ES-I3 (cell line): Measurements from ENCODE around the gene PDLIM7.

Experiments used
- H3K36me3 ChIP-seq: 2 replicates; pipeline ENCODE4 v1.6.1; 2013; ENCODE audit warnings: mild to moderate bottlenecking, low read length, control low read depth, moderate library complexity; ENCODE audit not compliant: insufficient read depth
- H3K4me1 ChIP-seq: 2 replicates; pipeline ENCODE4 v1.6.1; 2013; ENCODE audit warnings: mild to moderate bottlenecking, control low read depth, low read length; ENCODE audit not compliant: insufficient read depth
- H3K9ac ChIP-seq: 2 replicates; pipeline ENCODE4 v1.6.1; 2013; ENCODE audit warnings: low read depth, mild to moderate bottlenecking, low read length, moderate library complexity
- H3K9me3 ChIP-seq: 2 replicates; pipeline ENCODE4 v1.6.1; 2013; ENCODE audit warnings: mild to moderate bottlenecking, low read length, moderate library complexity; ENCODE audit not compliant: control insufficient read depth, insufficient read depth

The PDLIM7 gene

DNA sequence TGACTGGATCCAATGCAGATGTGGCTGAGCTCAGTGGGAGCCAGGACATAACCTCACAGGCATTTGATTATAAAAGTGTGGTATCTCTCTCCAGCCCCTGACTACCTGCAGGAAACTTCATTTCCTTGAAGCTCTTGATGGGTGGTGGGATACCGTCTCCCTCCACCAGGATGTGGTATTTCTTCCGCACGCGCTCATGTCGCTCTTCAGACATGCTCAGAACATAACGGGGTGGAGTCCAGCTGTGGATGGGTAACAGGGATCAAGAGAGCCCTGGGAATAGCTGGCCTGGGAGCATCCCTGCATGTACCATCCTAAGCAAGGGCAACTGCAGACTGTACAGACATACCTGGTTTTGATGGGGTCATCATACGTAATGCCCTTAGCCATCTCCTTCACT is 18.2 kb upstream of the PDLIM7 start:
- no peaks in the 10 kb centered on the region; the same call in 1 of the 2 replicates for H3K4me1 ChIP-seq
- peaks cover 16% of the 10 kb centered on the region for H3K36me3 ChIP-seq
- no peak overlapping the region for H3K9ac ChIP-seq
- no peaks in the 10 kb centered on the region for H3K9me3 ChIP-seq

DNA sequence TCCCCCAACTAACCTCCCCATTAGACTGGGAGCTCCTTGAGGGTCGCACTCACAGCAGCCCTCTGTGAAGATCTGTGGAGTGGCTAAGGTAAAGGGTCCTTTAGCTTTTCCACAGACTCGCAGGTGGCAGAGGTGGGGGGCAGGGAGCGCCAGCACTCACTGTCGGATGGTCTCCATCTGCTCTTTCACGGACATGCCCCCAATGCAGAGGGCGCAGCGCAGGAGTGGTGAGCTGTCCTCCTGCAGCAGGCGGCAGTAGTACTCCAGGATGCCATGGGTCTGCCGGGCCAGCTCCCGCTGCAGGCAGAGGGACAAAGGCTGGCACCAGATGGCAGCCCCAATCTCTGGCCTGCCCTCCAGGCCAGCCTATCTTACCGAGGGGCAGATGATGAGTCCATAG is 17.1 kb upstream of the PDLIM7 start:
- peaks cover 17% of the 10 kb centered on the region for H3K36me3 ChIP-seq
- peaks cover 7% of the 10 kb centered on the region; the same call in 1 of the 2 replicates for H3K4me1 ChIP-seq
- no peak overlapping the region for H3K9ac ChIP-seq
- H3K9me3 ChIP-seq, result no peaks in the 10 kb centered on the region

DNA sequence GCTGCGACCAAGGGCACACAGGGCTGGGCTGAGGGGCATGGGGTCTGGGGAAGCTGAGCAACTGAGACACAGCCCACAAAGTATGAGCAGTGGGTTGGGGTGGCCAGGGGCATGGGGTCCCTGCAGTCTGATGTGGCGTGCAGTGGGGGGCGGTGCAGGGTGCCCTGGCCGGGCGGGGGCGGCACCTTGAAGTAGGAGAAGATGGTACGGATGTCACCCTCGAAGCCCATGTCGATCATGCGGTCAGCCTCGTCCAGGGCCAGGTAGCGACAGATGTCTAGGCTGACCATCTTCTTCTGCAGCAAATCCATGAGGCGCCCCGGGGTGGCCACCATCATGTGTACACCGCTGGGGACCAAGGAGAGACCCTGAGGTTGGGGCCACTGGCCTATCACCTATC is 16.1 kb upstream of the PDLIM7 start:
- Histone ChIP-seq H3K9me3 (no peaks in the 10 kb centered on the region), H3K36me3 (peaks cover 17% of the 10 kb centered on the region), H3K4me1 (peaks cover 16% of the 10 kb centered on the region; the same call in 1 of the 2 replicates), H3K9ac (no peak overlapping the region)

DNA sequence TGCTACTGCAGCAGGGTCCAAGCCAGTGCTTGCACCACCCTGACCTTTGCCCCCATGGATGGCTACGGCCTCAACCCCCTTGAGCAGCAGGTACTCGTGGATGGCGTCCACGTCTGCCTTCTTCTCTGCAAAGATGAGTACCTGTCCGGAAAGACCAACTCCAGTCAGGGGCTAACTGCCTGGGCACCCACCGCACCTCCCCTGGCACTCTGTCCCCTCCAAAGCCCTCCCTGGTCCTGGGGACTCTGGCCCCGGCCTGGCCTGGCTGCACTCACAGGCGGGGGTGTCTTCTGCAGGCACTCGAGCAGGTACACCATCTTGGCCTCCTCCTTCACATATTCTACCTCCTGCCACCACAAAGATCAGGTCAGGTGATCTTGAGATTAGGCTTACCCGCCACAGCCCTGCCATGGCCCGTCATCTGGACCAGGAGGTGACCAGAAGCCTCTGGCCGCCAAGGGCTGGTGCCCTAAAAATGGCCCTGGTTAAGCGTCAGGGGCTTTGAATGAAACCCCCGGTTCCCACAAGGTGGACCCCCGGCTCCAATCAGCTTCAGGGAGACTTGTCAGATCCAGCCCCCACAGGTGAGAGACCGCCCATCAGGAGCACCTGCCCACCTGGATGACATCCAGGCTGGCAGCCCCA is 15.5 kb upstream of the PDLIM7 start:
- H3K4me1 ChIP-seq, result peaks cover 16% of the 10 kb centered on the region; the same call in 1 of the 2 replicates
- no peak overlapping the region for H3K9ac ChIP-seq
- H3K9me3 ChIP-seq, result no peaks in the 10 kb centered on the region
- H3K36me3 ChIP-seq, result peaks cover 17% of the 10 kb centered on the region

DNA sequence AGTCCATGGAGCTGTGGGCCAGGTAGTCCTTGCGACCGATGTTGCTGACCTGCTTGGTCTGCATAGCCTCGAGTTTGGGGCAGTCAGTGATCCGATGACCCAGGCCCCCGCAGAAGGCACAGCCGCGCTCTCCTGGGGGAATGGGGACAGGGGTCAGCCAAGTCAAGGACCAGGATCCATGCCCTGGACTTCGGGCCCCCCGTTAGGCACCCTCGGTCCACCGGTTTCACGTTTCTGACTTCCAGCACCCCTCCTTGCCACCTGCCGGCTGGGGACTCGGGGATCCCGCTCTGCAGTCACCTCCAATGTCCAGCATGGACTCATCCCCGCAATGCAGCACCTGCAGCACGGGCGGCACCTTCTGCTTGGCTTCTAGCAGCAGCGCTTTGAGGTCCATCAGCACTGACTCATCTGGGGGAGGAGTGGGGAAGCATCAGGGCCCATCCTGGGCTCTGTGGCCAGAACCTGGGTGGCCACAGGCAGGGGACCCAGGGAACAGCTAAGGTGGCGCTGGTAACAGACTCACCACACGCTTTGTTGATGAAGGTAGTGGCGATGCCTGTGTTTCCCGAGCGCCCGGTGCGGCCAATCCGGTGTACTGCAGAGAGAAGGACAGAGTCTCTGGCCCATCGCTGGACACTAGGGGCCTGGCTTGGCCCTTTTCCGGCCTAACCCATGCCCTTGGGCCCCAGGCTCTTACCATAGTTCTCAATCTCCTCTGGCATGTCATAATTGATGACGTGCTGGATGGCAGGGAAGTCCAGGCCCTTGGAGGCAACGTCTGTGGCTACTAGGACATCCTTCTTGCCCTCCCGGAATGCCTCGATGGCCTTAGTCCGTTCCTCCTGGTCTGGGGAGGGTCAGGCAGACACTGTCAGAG is 14.6 kb upstream of the PDLIM7 start:
- no peak overlapping the region for H3K9ac ChIP-seq
- H3K4me1 ChIP-seq, result peaks cover 16% of the 10 kb centered on the region; the same call in 1 of the 2 replicates
- no peaks in the 10 kb centered on the region for H3K9me3 ChIP-seq
- peaks cover 17% of the 10 kb centered on the region for H3K36me3 ChIP-seq

DNA sequence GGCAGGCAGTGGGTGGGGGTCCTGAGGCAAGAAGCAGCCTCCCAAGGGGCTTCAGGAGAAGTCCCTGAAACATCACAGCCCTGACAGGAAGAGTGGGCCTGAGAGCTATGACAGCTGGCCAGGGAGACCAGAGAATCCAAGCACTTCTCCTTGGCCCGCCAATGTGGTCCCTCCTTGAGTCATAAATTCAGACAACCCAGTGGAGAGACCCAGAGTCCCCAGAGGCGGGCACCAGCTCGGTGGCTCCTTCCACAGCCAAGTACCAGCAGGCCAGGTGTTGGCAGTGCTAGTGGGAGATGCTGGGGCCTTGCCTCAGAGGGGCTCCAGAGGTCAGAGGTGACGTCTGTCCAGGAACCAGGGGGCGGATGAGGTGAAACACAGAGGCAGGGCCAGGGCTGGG is 13.8 kb upstream of the PDLIM7 start:
- Histone ChIP-seq H3K9ac (no peak overlapping the region), H3K9me3 (no peaks in the 10 kb centered on the region), H3K36me3 (peaks cover 17% of the 10 kb centered on the region), H3K4me1 (peaks cover 16% of the 10 kb centered on the region; the same call in 1 of the 2 replicates)

DNA sequence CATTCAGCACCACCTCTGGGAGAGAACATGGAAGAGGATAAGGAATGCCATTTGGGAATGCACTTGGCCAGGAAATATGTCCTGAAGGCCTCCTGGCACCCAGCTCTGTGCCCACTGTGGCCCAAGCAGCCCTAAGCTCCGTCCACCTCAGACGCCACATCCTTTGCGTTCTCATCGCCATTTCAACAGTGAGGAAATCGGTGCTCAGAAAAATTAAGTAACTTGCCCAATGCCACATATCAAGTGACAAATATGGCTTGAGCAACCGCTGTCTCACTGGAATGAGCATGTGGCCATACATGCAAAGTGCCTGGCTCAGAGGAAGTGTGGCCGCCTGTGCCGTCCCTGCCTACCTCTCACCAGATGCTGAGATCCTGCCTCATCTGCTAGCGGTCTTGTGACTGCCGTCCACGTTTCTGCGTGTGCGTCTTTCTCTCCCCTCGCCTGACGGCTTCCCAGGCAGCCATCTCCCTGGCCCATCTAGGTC is 13.2 kb upstream of the PDLIM7 start:
- Histone ChIP-seq H3K36me3 (peaks cover 16% of the 10 kb centered on the region), H3K9ac (no peak overlapping the region), H3K9me3 (no peaks in the 10 kb centered on the region), H3K4me1 (peaks cover 16% of the 10 kb centered on the region; the same call in 1 of the 2 replicates)

DNA sequence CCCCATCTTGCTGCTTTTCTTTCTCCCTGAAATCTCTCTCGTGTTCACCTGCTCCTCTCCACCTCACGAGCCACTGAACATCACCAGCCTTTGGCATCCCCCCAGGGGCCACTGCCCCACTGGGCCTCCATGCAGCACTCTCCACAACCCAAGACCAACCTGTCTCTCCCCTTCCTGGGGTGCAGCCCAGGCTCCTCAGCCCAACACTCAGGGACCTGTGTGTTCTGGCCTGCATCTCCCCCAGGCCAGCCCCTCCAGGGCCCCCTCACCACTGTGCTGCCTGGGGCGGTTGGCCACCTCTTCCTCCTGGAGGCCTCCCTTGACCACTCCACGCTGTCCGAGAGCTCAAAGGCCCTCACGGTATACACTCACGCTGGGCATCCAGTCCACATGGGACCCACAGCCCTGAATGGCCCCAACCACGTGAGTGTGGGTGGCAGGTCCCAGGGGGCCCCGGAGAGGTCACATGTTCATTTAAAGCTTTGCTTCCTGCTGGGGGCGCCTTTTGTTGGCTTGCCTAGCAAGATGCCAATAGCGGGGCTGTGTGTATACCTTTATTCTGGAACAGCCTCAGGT is 12.7 kb upstream of the PDLIM7 start:
- Histone ChIP-seq H3K36me3 (peaks cover 10% of the 10 kb centered on the region), H3K4me1 (peaks cover 16% of the 10 kb centered on the region; the same call in 1 of the 2 replicates), H3K9me3 (no peaks in the 10 kb centered on the region), H3K9ac (no peak overlapping the region)

DNA sequence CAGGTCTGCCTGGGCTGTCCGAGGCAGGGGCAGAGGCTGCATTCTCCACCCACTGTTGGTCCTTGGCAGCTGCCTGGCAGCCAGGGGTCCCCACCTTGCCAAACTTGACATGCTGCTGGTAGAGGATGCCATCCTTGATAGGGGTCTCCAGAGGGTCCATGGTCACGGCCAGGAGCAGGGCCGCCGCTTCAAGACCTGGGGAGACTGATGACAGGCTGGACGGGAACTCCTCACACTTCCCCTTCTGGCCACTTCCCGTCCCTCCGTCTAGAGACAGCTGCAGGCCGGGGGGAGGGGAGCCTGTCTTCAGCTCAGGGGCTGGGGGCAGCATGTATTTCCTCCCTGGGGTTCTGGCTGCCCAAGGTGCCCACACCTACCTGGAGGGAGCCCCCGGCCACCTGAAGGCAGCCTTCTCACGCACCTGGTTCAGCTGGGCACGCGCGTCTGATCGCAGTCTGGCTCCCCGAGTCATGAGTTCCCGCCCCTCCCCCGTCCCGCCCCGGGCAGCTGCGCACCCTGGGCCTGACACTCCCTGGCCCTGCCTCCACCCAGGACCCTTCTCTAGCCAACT is 12.1 kb upstream of the PDLIM7 start, which contains the start of gene DOK3:
Gene DOK3 (minus strand): TSS at position 446 of the 571 bp plus-strand sequence. CDS start 286 bp downstream, at position 160.
- Histone ChIP-seq H3K9me3 (no peaks in the 10 kb centered on the region), H3K9ac (no peak within 1 kb of the TSS), H3K4me1 (peaks cover 16% of the 10 kb centered on the region; the same call in 1 of the 2 replicates), H3K36me3 (peaks cover 8% of the 10 kb centered on the region)

DNA sequence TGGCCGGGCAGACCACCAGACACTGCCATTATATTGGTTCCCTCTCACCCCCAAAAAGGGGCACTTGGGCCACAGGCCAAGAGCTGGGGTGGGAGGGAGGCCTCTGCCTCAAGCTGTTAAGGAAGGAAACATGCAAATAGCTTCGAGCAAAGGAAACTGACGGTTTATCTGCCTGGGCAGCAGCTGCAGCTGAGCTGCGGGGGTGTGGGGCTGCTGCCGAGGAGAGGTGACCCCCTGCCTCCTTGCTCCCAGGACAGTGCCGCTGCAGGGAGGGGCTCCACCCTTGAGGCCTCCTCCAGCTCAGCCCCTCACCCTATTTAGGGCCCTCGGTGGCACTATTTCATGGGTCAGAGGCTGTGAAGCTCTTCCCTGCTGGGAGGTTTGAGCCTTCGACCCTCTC is 11.4 kb upstream of the PDLIM7 start:
- H3K9ac ChIP-seq, result no peak overlapping the region
- no peaks in the 10 kb centered on the region for H3K9me3 ChIP-seq
- peaks cover 4% of the 10 kb centered on the region for H3K36me3 ChIP-seq
- peaks cover 16% of the 10 kb centered on the region; the same call in 1 of the 2 replicates for H3K4me1 ChIP-seq

DNA sequence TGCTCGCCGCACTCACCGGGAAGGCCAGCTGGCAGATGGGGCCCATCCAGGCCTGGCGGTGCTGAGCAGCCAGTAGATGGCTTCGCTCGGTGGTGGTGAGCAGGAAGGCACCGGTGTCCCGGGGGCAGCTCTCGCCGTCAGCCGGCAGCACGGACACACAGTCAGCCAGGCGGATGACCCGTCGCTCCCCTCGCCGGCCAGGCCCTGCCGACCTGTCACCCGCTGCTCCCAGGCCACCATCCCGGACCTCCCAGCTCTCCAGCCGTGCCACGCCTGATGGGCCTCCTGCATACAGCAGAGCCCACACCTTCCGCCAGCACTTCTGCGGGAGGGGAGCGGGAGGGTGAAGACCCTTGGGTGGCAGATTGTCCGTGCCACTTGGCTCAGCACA is 10.8 kb upstream of the PDLIM7 start:
- Histone ChIP-seq H3K4me1 (peaks cover 16% of the 10 kb centered on the region; the same call in 1 of the 2 replicates), H3K36me3 (peaks cover 4% of the 10 kb centered on the region), H3K9me3 (no peaks in the 10 kb centered on the region), H3K9ac (no peak overlapping the region)

DNA sequence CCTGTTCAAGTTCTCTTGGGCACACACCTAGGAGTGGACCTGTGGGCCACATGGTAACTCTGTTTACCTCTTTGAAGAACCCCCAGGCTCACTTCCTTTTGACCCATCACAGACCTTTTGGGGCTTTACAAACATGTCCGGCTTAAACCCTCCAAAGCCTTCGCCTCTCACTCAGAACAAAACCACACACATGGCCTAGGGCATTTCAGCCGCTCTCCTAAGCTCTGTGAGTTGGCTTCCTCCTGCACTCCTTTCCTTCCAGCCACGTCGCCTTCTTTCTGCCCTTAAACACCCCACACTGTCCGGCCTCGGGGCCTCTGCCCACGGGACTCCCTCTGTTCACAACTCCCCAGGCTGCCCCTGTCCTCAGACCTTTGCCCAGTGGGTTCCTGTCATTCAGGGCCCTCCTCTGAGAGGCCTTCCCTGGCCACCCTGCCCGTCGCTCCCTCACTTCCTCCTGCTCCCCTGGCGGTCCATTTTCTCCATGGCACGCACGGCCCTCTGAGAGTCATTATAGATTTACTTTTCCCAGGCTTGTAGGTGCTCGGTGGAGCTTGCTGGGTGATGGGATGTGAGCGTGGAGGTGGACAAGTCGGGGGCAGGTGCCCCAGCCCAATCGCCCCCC is 10.3 kb upstream of the PDLIM7 start:
- Histone ChIP-seq H3K9ac (no peak overlapping the region), H3K36me3 (peaks cover 4% of the 10 kb centered on the region)

DNA sequence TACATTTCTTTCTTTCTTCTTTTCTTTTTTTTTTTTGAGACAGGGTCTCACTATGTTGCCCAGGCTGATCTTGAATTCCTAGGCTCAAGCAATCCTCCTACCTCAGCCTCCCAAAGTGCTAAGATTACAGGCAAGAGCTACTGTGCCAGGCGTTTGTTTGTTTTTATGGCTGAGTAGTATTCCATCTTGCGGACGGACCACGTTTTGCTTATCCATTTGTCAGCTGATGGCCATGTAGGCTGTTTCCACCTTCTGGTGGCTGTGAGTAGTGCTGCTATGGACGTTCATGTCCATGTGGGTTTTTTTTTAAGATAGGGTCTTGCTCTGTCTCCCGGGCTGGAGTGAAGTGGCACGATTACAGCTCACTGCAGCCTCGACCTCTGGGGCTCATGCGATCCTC is 9.8 kb upstream of the PDLIM7 start:
- Histone ChIP-seq H3K36me3 (peaks cover 4% of the 10 kb centered on the region), H3K9me3 (no peaks in the 10 kb centered on the region), H3K9ac (no peak overlapping the region), H3K4me1 (peaks cover 16% of the 10 kb centered on the region; the same call in 1 of the 2 replicates)

More for the DNA sequence above, 10.3 kb upstream of the PDLIM7 start:
- no peaks in the 10 kb centered on the region for H3K9me3 ChIP-seq
- peaks cover 16% of the 10 kb centered on the region; the same call in 1 of the 2 replicates for H3K4me1 ChIP-seq
